HFF-Myc (cell line): ENCODE measurements around the gene C1QTNF8.

Experiments
- DNase-seq: peaks from one replicate; pipeline ENCODE4 v3.0.0-alpha.2; 2011; ENCODE audit warnings: low read depth; ENCODE audit errors: extremely low read depth
- H3K4me3 ChIP-seq: replicated peaks from 2 replicates; pipeline ENCODE4 v1.5.1; 2011; ENCODE audit warnings: low read depth, mild to moderate bottlenecking, control low read depth, low read length
- TF ChIP-seq, protein P1 (sequence below): IDR thresholded peaks from 2 replicates; pipeline ENCODE4 v1.5.1; 2012; ENCODE audit warnings: mild to moderate bottlenecking, low read depth, low read length, control low read depth; ENCODE audit errors: missing control alignments

Gene C1QTNF8

DNA sequence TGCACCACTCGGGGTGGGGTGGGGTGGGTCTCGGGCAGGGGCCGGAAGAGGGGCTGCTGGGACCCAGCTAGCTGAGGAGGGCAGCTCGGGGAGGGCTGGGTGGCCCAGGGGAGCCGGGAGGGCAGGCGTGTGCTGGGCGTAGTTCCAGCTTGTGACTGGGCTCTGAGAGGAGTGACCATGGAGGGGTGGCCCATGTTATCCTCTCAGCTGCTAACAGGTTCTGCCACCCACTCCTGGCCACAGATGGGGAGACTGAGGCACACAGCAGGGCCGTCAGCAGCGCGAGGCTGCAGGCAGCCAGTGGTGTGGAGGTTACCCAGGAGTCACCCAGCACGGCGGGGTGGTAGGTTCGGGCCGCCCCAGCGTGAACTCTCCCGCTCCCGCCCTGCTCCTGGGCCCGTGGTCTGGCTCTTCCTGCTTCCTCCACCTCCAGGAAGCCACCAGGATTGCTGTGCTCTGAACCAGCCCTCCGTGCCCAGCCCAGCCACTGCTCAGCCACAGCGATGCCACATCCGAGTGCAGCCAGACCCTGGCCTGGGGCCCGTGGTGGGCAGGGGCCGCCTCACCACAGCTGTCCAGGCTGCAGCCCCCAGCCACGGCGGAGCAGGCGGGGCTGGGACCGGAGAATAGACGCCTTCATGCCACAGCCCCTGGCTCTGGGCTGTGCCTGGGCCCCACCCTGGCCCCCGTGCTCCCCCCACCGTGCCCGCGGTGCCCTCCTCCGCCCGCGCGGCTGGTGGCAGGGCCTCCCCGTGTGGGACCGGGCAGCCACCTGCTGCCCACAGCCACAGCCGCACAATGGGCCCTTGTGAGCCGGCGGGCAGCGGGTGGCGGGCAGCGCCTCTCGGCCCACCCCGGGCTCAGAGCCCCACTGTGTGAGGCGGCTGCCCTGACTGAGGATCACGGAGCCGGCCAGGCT is 49.8 kb downstream of the C1QTNF8 start:
- H3K4me3 ChIP-seq = no peak overlapping the region
- no peak for DNase-seq
- TF ChIP-seq, protein P1, sequence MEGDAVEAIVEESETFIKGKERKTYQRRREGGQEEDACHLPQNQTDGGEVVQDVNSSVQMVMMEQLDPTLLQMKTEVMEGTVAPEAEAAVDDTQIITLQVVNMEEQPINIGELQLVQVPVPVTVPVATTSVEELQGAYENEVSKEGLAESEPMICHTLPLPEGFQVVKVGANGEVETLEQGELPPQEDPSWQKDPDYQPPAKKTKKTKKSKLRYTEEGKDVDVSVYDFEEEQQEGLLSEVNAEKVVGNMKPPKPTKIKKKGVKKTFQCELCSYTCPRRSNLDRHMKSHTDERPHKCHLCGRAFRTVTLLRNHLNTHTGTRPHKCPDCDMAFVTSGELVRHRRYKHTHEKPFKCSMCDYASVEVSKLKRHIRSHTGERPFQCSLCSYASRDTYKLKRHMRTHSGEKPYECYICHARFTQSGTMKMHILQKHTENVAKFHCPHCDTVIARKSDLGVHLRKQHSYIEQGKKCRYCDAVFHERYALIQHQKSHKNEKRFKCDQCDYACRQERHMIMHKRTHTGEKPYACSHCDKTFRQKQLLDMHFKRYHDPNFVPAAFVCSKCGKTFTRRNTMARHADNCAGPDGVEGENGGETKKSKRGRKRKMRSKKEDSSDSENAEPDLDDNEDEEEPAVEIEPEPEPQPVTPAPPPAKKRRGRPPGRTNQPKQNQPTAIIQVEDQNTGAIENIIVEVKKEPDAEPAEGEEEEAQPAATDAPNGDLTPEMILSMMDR = no peak

DNA sequence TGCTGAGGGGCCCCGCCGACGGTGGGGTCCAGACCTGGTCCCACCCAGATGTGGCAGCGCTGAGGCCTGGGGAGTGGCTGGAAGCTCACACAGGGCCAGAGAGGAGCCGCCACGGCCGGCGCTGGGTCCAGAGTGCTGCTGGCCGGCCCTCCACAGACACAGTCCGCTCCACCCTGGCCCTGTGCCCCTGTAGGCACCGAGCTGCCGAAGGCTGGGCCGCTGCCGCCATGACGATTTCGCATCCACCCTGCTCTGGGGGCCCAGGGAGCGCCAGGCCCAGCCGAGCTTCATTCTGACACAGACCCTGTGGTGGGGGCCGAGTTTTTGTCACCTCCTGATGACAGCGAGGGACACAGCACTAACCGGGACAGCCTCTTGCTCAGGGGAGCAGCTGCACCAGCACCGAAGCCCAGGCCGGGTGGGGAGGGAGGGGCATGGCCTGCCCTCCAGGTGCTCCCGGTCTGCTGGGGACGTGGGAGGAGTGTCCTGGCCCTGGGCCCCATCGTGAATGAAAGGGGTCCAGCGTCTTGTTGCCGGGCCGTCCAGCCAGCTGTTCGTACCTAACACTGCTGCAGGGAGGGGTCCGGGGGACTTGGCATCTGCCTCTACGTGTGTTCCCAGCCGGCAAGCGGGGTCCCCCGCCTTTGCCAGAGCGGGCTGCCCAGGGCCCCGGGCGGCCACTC is 50.6 kb downstream of the C1QTNF8 start:
- TF ChIP-seq, protein P1 = no peak
- no peak for DNase-seq
- no peak overlapping the region for H3K4me3 ChIP-seq

DNA sequence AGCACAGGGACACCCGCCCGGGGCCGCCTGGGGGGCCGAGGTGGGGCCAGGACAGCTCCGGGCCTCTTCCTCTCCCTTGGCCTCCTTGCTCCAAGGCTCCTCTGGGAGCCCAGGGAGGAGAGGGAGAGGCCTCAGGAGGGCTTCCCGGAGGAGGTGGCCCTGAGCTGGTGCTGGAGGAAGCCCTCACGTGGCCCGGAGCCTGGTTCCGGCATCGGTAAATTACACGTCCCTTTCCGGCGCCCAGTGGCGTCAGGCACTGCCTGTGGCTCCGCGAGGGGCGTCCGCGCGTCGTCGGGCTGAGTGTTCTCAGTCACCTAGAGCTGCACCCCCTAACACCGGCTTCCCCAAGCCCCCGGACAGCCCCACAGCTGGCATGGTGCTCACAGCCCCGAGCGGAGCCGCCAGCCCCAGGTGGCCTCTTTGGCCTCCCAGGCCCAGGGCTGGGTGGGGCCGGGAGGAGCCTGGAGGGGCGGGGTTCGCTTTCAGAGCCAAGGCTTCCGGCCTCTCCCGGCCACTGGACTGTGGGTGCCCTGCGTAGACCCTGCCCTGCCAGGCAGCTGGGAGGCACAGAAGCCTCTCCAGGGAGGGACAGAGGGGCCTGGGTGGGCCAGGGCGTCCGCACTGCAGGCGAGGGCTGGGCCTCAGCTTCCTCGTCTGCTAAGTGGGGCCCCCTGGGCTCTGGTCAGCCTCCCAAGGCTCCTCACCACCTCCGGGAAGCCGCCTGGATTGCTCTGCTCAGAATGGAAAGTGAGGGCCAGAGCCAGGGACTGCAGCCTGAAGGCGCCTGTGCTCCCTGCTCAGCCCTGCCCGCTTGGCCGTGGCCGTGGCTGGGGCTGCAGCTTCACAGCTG is 51.4 kb downstream of the C1QTNF8 start:
- no peak overlapping the region for H3K4me3 ChIP-seq
- TF ChIP-seq, protein P1 = no peak
- no peak for DNase-seq

DNA sequence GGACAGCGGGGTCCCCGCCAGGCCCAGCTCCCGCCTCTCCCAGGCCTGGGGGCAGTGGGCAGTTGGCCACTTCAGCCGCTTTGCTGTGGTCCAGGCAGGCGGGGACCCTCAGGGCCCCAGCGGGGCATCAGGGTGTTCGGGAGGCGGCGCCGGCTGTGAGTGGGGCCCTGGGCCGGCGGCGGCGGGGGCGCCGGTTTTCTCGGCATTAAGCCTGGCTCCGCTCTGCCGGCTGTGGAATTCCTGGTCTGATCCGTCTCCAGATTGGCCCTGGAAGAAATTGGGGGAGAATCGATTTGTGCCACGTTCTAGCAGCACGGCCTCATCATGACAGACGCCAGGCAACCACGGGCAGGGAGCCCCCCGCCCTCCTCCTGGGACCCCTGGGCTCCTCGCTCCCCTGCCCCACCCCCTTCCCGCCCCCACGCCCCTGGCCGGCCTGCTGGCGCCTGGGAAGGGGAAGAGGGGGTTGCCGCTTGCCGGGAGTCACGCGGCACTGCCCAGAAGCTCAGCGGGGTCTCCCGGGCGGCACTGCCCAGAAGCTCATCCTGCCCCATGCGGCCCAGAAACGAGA is 52.1 kb downstream of the C1QTNF8 start:
- no peak for DNase-seq
- no peak overlapping the region for H3K4me3 ChIP-seq
- TF ChIP-seq, protein P1 = no peak

DNA sequence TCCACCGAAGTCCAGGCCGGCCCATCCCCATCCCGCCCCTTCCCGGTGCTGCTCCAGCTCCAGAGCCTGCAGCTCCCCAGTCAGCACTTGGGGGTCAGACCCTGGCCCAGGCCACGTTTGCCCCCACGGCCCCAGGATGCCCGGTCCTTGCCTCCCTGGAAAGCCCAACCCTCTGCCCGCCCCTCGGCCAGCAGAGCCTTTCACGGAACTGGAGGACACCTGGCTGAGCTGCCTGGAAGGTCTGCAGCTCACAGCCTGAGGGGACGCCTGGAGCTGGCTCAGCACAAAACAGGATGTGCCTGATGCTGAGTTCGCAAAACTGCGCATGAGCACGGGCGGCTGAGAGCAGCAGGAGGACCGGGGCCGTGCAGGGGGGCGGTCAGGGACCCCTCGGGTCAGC is 53.2 kb downstream of the C1QTNF8 start:
- H3K4me3 ChIP-seq = no peak overlapping the region
- TF ChIP-seq, protein P1 = no peak
- DNase-seq = no peak

DNA sequence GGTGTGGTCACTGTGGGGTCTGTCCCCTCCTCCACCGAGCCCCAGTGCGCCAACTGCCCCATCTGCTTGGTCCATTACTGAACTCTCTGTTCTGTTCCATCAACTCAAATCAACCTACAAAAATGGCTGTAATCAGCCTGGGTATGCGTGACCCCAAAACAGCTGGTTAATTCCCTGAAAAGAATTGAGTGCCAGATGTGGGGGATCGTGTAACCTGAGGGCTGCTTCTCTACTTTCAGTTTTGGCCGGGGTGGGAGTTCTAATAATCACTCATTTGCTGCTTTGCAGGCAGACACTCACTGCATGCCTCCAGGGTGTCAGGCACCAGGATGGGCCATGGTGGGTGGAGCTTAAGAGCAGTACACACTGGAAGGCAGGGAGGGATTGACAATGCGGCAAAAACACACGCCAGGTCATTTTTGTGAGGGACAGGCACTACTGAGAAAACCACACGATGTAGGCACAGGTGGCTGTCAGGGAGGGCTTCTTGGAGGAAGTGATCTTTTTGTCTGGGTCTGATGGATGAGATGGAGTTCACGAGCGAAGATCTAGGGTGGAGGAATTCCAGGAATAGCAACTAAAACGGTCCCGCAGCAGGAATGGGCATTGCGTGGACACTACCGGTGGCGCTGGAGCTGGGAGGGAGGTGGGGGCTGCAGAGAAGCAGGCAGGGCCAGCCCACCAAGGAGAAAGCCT is 53.8 kb downstream of the C1QTNF8 start:
- no peak for DNase-seq
- TF ChIP-seq, protein P1 = no peak
- H3K4me3 ChIP-seq = no peak overlapping the region
